ENCODE measurements around the gene MRPL40.

Gene MRPL40

DNA sequence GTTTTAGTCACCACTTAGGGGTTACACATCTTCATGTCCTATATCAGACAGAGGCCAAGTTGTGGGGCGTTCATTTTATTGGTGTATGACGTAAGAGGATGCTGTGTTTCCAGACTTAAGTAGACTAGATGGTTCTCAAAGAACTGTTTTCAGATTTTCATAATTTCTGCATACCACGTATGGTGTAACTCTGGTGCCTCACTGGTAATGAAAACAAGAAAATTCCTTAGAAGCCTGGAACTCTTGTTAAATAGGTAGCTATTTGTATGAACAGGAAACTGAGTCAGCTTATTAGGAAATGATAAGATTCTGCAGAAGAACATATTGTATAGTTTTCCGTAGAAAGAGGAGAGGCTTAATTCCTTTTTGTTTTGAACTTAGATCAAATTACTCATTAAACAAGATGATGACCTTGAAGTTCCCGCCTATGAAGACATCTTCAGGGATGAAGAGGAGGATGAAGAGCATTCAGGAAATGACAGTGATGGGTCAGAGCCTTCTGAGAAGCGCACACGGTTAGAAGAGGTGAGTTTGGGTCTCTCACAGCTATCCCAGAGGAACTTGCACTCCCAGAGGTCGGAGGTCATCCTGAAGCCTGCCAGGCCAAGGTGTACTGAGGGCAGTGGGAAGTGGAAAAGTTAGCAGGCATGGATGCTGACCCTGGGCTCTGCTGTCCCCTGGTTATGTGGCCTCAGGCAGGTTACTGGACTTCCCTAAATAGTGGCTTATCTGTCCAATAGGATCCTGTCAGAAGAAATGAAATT, 51.3 kb downstream of the MRPL40 start:
- DNase-seq: no peak
